ENCODE data around the gene ATP2C1.

DNA sequence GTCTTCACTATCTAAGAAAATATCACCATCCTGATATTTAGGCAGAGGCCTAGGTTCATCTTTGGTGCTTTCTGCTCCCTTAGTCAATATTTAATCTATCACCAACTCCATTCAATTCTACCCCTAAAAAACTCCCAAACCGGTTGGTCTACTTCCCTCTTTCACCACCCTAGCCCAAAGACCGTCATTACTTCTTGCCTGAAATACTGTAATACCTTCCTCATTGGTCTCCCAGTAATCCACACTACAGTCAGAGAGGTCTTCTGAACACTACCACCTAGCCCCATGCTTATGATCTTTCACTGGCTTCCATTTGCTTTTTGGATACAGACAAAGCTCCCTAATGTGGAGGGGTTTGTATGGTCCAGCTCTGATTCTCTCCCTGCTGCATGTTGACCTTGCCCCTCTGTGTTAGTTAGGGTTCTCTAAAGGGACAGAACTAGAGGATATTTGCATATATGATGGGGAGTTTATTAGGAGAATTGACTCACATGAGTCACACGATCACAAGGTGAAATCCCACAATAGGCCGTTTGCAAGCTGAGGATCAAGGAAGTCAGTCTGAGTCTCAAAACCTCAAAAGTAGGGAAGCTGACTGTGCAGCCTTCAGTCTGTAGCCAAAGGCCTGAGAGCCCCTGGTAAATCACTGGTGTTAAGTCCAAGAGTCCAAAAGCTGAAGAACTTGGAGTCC is 36.4 kb upstream of the ATP2C1 start:
- TF ChIP-seq, protein P1, sequence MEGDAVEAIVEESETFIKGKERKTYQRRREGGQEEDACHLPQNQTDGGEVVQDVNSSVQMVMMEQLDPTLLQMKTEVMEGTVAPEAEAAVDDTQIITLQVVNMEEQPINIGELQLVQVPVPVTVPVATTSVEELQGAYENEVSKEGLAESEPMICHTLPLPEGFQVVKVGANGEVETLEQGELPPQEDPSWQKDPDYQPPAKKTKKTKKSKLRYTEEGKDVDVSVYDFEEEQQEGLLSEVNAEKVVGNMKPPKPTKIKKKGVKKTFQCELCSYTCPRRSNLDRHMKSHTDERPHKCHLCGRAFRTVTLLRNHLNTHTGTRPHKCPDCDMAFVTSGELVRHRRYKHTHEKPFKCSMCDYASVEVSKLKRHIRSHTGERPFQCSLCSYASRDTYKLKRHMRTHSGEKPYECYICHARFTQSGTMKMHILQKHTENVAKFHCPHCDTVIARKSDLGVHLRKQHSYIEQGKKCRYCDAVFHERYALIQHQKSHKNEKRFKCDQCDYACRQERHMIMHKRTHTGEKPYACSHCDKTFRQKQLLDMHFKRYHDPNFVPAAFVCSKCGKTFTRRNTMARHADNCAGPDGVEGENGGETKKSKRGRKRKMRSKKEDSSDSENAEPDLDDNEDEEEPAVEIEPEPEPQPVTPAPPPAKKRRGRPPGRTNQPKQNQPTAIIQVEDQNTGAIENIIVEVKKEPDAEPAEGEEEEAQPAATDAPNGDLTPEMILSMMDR (IDR thresholded peaks at IDR 0.05), result no peak
- TF ChIP-seq POLR2AphosphoS5 (IDR thresholded peaks at IDR 0.05), result no peak
